Breast epithelium (tissue), 4 donors: Measurements from ENCODE around the gene LDAH. TPM values are rescaled to one million over a fixed set of nuclear protein-coding genes. Genes with fewer than 3 reads are reported as not detected.

ENCODE experiments used
- DNase-seq, 2 donors: peaks; one replicate each; pipeline ENCODE4 v3.0.0-alpha.2; 2019; ENCODE audit warnings: low spot score in 2 of 2
- H3K27ac ChIP-seq, 2 donors: fragments of 200-600 bp; sonication (generic) in 1 of 2; one replicate each; pipeline ENCODE4 v1.5.1; 2016 to 2019; ENCODE audit warnings: mild to moderate bottlenecking in 1 of 2
- H3K27me3 ChIP-seq, 2 donors: fragments of 200-600 bp; sonication (generic) in 1 of 2; one replicate each; pipeline versions ENCODE4 v1.5.1 to v1.6.0; 2017 to 2019; ENCODE audit warnings: control low read depth in 1 of 2, mild to moderate bottlenecking in 1 of 2
- H3K36me3 ChIP-seq: fragments of 200-600 bp; one replicate; pipeline ENCODE4 v1.5.1; 2019
- H3K4me1 ChIP-seq, 2 donors: fragments of 200-600 bp; sonication (generic); one replicate each; pipeline ENCODE4 v1.5.1; 2016 to 2019; ENCODE audit warnings: control low read depth in 1 of 2
- H3K4me3 ChIP-seq, 3 donors: fragments of 200-600 bp; sonication (generic); 1 replicate in 2 of 3; 2 replicates in 1 of 3; pipeline ENCODE4 v1.5.1; 2016 to 2019; ENCODE audit warnings: mild to moderate bottlenecking in 3 of 3, moderate library complexity in 2 of 3
- H3K9me3 ChIP-seq, 2 donors: fragments of 200-600 bp; sonication (generic) in 1 of 2; one replicate each; pipeline ENCODE4 v1.5.1; 2016 to 2019; ENCODE audit warnings: control low read depth in 1 of 2
- POLR2A ChIP-seq: fragments of 450-650 bp; IDR thresholded peaks from one replicate; pipeline ENCODE4 v1.6.1; 2016; ENCODE audit warnings: antibody characterized with exemption, mild to moderate bottlenecking, moderate library complexity
- POLR2AphosphoS5 ChIP-seq, 3 donors: sonication (generic); formaldehyde crosslinking; IDR thresholded peaks; one replicate each; pipeline ENCODE4 v1.6.1; 2017; ENCODE audit warnings: antibody characterized with exemption in 3 of 3
- intact Hi-C: fragments of 100-400 bp; cut with DNase I; formaldehyde crosslinking; loops from one replicate; pipeline ENCODE4 v1.15.1; 2023; ENCODE audit warnings: low total_unique reads
- total RNA-seq, 3 donors: library from RNA; depleted of rRNA; stranded (reverse); fragments of >200 nt; gene quantifications; one replicate each; pipeline ENCODE4 v1.1.0, GENCODE V29; 2016
- TF ChIP-seq, protein P1 (sequence below), 3 donors: fragments of 450-650 bp; IDR thresholded peaks; one replicate each; pipeline ENCODE4 v1.5.1; 2016 to 2017; ENCODE audit warnings: antibody characterized with exemption in 3 of 3, mild to moderate bottlenecking in 3 of 3, moderate library complexity in 3 of 3

LDAH gene
- total RNA-seq, 3 donors from 2014 or later = 12.3 to 17.0 (median 12.5) TPM

DNA sequence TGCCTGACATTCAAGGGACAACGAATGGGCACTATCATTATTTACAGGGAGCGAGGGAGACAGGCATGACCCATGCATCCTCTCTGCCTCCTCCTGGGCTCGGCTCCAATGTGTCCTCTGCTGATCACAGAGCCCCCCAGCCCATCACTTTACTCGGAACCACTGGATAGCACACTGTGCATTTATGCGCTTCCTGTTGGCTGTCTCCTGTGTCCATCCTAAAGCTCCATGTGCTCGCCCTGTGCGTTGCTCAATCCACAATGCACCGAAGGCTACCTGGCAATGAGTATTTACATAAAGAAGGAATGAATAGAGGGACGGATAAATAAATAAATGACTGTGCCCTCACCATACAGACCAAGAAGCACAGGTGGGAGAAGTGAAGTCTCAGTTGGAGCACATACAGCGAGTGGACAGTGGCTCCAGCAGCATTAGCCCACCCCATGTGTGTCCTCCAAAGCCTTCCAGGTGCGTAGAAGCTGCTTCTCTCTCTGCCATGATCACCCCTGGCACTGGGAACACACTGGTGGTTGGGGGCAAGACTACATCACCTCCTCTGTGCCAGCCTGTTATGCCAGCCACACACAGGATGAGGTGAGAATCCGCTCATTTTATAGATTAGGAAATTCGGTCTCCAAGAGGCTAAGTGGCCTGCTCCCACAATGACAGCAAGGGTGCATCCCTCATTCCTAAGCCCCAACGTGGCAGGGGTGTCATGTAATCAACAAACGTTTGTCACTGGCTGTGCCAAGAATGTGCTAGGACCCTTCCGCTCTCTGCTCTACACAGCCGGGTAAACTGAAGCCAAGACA, 158.3 kb downstream of the LDAH start:
- DNase-seq = no peak
- Histone ChIP-seq H3K9me3 (no peaks in the 10 kb centered on the region), H3K27ac (no peak overlapping the region), H3K4me3 (no peak overlapping the region), H3K36me3 (no peaks in the 10 kb centered on the region), H3K4me1 (peaks cover 0 to 7% of the 10 kb centered on the region in 2 donors), H3K27me3 (peaks cover 0 to 73% of the 10 kb centered on the region in 2 donors)
- intact Hi-C loops = loop anchor here (10.0 kb wide), 1 partner anchor 300 kb away; no protein-coding TSS in a partner anchor
- TF ChIP-seq POLR2AphosphoS5 (IDR thresholded peaks at IDR 0.05) (no peak), POLR2A (no peak)
- TF ChIP-seq, protein P1, sequence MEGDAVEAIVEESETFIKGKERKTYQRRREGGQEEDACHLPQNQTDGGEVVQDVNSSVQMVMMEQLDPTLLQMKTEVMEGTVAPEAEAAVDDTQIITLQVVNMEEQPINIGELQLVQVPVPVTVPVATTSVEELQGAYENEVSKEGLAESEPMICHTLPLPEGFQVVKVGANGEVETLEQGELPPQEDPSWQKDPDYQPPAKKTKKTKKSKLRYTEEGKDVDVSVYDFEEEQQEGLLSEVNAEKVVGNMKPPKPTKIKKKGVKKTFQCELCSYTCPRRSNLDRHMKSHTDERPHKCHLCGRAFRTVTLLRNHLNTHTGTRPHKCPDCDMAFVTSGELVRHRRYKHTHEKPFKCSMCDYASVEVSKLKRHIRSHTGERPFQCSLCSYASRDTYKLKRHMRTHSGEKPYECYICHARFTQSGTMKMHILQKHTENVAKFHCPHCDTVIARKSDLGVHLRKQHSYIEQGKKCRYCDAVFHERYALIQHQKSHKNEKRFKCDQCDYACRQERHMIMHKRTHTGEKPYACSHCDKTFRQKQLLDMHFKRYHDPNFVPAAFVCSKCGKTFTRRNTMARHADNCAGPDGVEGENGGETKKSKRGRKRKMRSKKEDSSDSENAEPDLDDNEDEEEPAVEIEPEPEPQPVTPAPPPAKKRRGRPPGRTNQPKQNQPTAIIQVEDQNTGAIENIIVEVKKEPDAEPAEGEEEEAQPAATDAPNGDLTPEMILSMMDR (IDR thresholded peaks at IDR 0.05) = no peak

DNA sequence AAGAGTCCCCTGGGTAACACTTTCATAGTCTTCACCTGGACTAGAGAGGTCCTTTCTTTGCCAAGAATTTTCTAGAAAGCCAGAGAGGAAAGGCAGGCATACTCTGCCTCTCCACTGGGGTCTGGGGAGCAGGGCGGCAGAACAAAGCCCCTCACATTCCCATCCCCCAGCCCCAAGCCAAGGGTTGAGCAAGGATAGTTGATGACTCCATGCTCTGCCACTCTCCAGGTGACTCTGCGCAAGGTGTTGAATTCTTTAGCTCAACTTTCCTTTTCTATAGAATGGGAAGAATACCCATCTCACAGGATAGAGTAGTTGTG, 158.9 kb downstream of the LDAH start:
- peaks cover 0 to 67% of the 10 kb centered on the region in 2 donors for H3K27me3 ChIP-seq
- intact Hi-C loops = loop anchor here (10.0 kb wide), 1 partner anchor 301 kb away; no protein-coding TSS in a partner anchor
- TF ChIP-seq POLR2A = no peak
- TF ChIP-seq, protein P1 (IDR thresholded peaks at IDR 0.05) = no peak

DNA sequence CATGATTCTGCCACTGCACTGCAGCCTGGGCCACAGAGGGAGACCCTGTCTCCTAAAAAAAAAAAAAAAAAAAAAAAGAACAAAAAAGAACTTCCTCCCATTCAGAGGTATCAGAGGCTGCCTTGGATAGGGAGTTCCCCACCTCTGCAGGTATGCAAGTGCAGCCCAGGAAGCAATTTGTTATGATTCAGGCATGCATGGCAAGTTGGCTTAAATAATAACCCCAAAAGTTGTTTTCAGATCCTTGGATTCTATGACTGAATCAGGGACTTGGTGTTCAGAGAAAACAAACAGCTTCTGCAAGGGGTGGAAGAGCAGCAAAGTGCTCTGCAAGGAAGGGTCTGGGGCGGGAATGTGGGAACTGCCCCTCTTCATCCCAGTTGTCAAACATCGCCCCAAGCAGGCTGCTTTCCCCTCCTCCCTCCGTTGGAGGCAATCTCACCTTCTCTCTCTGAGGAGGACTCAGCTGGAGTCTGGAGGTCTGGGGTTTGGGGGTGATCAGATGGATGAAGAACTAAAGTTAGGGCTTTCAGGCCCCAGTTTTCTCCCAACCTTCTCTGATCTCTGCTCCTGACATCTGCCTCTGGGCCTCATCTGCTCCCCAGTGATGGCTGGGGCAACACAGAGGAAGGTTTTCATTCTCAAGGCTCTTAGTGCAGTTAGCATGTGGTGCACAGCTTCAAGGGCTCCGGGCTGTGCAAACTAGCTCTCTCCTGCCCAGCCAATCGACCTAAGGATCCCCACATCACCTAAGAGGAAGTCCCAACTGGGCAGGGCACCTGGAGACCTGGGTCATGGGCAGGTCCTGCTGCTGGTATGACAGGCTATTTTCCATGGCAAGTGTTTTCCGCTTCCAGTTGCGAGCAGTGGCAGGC, 159.5 kb downstream of the LDAH start:
- Histone ChIP-seq H3K9me3 (no peaks in the 10 kb centered on the region), H3K27me3 (peaks cover 0 to 61% of the 10 kb centered on the region in 2 donors), H3K4me3 (no peak overlapping the region), H3K36me3 (no peaks in the 10 kb centered on the region), H3K27ac (no peak overlapping the region), H3K4me1 (peaks cover 0 to 7% of the 10 kb centered on the region in 2 donors)
- intact Hi-C loops = loop anchor here (10.0 kb wide), 1 partner anchor 301 kb away; no protein-coding TSS in a partner anchor
- TF ChIP-seq POLR2AphosphoS5 (IDR thresholded peaks at IDR 0.05) = no peak
- TF ChIP-seq POLR2A = no peak
- TF ChIP-seq, protein P1 (IDR thresholded peaks at IDR 0.05) = no peak
- no peak for DNase-seq

More for the DNA sequence above, 158.9 kb downstream of the LDAH start:
- Histone ChIP-seq H3K4me1 (peaks cover 0 to 7% of the 10 kb centered on the region in 2 donors), H3K9me3 (no peaks in the 10 kb centered on the region), H3K27ac (no peak overlapping the region), H3K4me3 (no peak overlapping the region), H3K36me3 (no peaks in the 10 kb centered on the region)
- DNase-seq = no peak

DNA sequence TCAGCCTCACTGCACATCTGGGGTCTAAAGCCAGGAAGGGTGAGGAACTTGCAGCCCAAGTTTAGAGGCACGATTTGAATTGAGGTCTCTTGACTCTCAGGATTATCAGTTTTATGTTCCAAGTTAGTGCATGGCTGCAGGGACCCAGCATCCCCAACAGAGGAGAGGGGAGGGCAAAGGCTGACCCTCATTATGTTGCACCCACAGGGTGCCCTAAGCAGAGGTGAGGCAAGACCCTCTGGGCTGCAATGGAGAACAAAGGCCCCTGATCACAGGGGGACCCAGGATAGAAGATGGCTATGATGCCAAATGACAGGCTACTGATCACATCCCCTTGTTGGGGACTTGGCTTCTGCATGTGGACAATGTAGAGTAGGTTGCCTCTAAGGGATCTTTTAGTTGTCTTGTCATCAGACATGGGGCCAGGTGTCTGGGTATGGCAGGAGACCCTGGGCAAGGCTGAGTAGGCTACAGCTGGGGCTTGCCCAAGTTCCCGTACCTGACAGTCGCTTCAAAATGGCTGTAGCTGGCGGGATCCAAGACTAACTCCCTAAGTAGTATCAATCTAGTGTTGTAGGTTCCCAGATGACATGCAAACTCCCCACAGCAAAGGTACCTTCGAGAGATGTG, 160.5 kb downstream of the LDAH start:
- no peaks in the 10 kb centered on the region for H3K36me3 ChIP-seq
- no peaks in the 10 kb centered on the region for H3K9me3 ChIP-seq
- peaks cover 0 to 51% of the 10 kb centered on the region in 2 donors for H3K27me3 ChIP-seq
- H3K4me1 ChIP-seq = peaks cover 0 to 7% of the 10 kb centered on the region in 2 donors
- TF ChIP-seq POLR2A (no peak), POLR2AphosphoS5 (IDR thresholded peaks at IDR 0.05) (no peak)
- TF ChIP-seq, protein P1 (IDR thresholded peaks at IDR 0.05) = no peak
- H3K4me3 ChIP-seq = no peak overlapping the region
- intact Hi-C loops = loop anchor here (10.0 kb wide), 1 partner anchor 302 kb away; no protein-coding TSS in a partner anchor
- H3K27ac ChIP-seq = no peak overlapping the region
- no peak for DNase-seq
